LoVo (cell line): ENCODE results near the gene CASP6.

Source experiments
- DNase-seq: peaks from one replicate; pipeline ENCODE4 v3.0.0-alpha.2; 2016; ENCODE audit warnings: low spot score

Gene CASP6

GRCh38 chr4:109671350-109671749, 31.9 kb downstream of the CASP6 start:
- DNase-seq, result no peak

GRCh38 chr4:109665783-109666485, 37.3 kb downstream of the CASP6 start:
- DNase-seq, result no peak

- no peak for DNase-seq
Measured at GRCh38 chr4:109662771-109663170, 40.5 kb downstream of the CASP6 start.

GRCh38 chr4:109662116-109662515, 41.1 kb downstream of the CASP6 start:
- DNase-seq, result no peak

- no peak for DNase-seq
Measured at GRCh38 chr4:109658871-109659410, 44.3 kb downstream of the CASP6 start.

- no peak for DNase-seq
Measured at GRCh38 chr4:109657854-109658418, 45.3 kb downstream of the CASP6 start.

GRCh38 chr4:109655396-109655795, 47.8 kb downstream of the CASP6 start:
- no peak for DNase-seq

GRCh38 chr4:109649872-109650271, 53.4 kb downstream of the CASP6 start:
- no peak for DNase-seq

GRCh38 chr4:109648997-109649575, 54.2 kb downstream of the CASP6 start:
- DNase-seq, result no peak

- no peak for DNase-seq
Measured at GRCh38 chr4:109648266-109648996, 54.8 kb downstream of the CASP6 start.

GRCh38 chr4:109645874-109646710, 57.2 kb downstream of the CASP6 start:
- DNase-seq, result no peak

GRCh38 chr4:109640644-109641043, 62.6 kb downstream of the CASP6 start:
- no peak for DNase-seq
